H1 (cell line): Measurements from ENCODE around the gene PSG2. TPM values are rescaled to one million over a fixed set of nuclear protein-coding genes. Genes with fewer than 3 reads are reported as not detected.
"Not testable (repeated sequence)": the region's sequence is repeated elsewhere in the genome, so short reads cannot be mapped to it uniquely, and the experiment has no call there.

ENCODE experiments used
- CTCF ChIA-PET: fragments of 300-600 bp; sonication (Branson Sonifier 250); formaldehyde crosslinking; loops from one replicate; lab custom pipeline; 2021; ENCODE audit not compliant: partially characterized antibody; lab: Charles Lee
- POLR2A ChIA-PET: fragments of 300-600 bp; sonication (Branson Sonifier 250); formaldehyde crosslinking; loops from one replicate; lab custom pipeline; 2021; ENCODE audit warnings: inconsistent platforms; ENCODE audit not compliant: partially characterized antibody; lab: Charles Lee
- DNase-seq, 2 experiments: peaks; one replicate each; pipeline versions ENCODE4 v3.0.0 to v3.0.0-alpha.2; 2010 to 2022; ENCODE audit warnings: low spot score in 2 of 2, low read depth in 1 of 2, mixed read lengths in 1 of 2
- FAIRE-seq: peaks from 2 replicates; lab custom pipeline; 2011; peaks lifted over from hg19 to GRCh38; lab: Jason Lieb, UNC
- H2AFZ ChIP-seq: 2 replicates; pipeline ENCODE4 v1.8.1; 2012; ENCODE audit warnings: low read length, inconsistent platforms
- H2AK5ac ChIP-seq: 2 replicates; pipeline ENCODE4 v1.6.1; 2013; ENCODE audit warnings: low read depth, low read length
- H2BK120ac ChIP-seq: replicated peaks from 2 replicates; pipeline ENCODE3; 2013; ENCODE audit warnings: low read depth, low read length, inconsistent platforms
- H2BK12ac ChIP-seq: 2 replicates; pipeline ENCODE4 v1.6.1; 2013; ENCODE audit warnings: low read depth, low read length
- H2BK15ac ChIP-seq: 2 replicates; pipeline ENCODE4 v1.6.1; 2013; ENCODE audit warnings: low read length
- H2BK20ac ChIP-seq: 2 replicates; pipeline ENCODE4 v1.6.1; 2013; ENCODE audit warnings: low read length
- H2BK5ac ChIP-seq: 2 replicates; pipeline ENCODE4 v1.6.1; 2013; ENCODE audit warnings: low read depth, low read length
- H3K14ac ChIP-seq: 2 replicates; pipeline ENCODE4 v1.6.1; 2013; ENCODE audit warnings: inconsistent platforms; ENCODE audit not compliant: insufficient read length
- H3K18ac ChIP-seq: 2 replicates; pipeline ENCODE4 v1.6.1; 2013; ENCODE audit warnings: low read length; ENCODE audit errors: extremely low read depth
- H3K23ac ChIP-seq: 2 replicates; pipeline ENCODE4 v1.6.1; 2013; ENCODE audit warnings: inconsistent platforms; ENCODE audit not compliant: insufficient read length
- H3K23me2 ChIP-seq: 2 replicates; pipeline ENCODE4 v1.6.1; 2013; ENCODE audit warnings: low read depth, low read length
- H3K27ac ChIP-seq: 2 replicates; pipeline ENCODE4 v1.6.1; 2011; ENCODE audit warnings: low read depth, low read length, inconsistent platforms
- H3K27me3 ChIP-seq, 4 experiments: replicated peaks in 1 of 4; 1 replicate in 1 of 4; 2 replicates in 3 of 4; pipeline versions ENCODE4 v1.6.1 to v1.8.1; 2011 to 2013; ENCODE audit warnings: low read length in 3 of 4, mild to moderate bottlenecking in 3 of 4, inconsistent platforms in 2 of 4, mixed read lengths in 2 of 4, moderate library complexity in 1 of 4; ENCODE audit not compliant: control insufficient read depth in 3 of 4, insufficient read depth in 3 of 4; ENCODE audit errors: extremely low read depth in 1 of 4
- H3K36me3 ChIP-seq, 4 experiments: 2 replicates each; pipeline versions ENCODE4 v1.6.1 to v1.8.1; 2011 to 2013; ENCODE audit warnings: mild to moderate bottlenecking in 4 of 4, low read length in 3 of 4, moderate library complexity in 2 of 4, control low read depth in 1 of 4, inconsistent platforms in 1 of 4; ENCODE audit not compliant: insufficient read depth in 4 of 4, control insufficient read depth in 2 of 4
- H3K4ac ChIP-seq: replicated peaks from 2 replicates; pipeline ENCODE3; 2013; ENCODE audit warnings: low read length, low read depth, mixed read lengths, inconsistent platforms; ENCODE audit not compliant: insufficient read length
- H3K4me1 ChIP-seq, 4 experiments: replicated peaks in 1 of 4; 1 replicate in 1 of 4; 2 replicates in 3 of 4; pipeline versions ENCODE4 v1.6.1 to v1.8.1; 2011 to 2013; ENCODE audit warnings: low read length in 3 of 4, inconsistent platforms in 2 of 4, mixed read lengths in 1 of 4; ENCODE audit not compliant: insufficient read depth in 4 of 4, control insufficient read depth in 3 of 4
- H3K4me2 ChIP-seq, 2 experiments: 2 replicates each; pipeline versions ENCODE4 v1.6.1 to v1.8.1; 2011 to 2013; ENCODE audit warnings: low read depth in 2 of 2, low read length in 2 of 2, control low read depth in 1 of 2, inconsistent platforms in 1 of 2, mild to moderate bottlenecking in 1 of 2; ENCODE audit not compliant: insufficient read depth in 1 of 2
- H3K4me3 ChIP-seq, 4 experiments: fragments of 200-600, 300-600 bp in 1 of 4; sonication (generic), shearing (Covaris generic), sonication (Bioruptor Twin) in 1 of 4; 2 replicates each; pipeline versions ENCODE4 v1.5.1 to v1.8.1; 2011 to 2016; ENCODE audit warnings: low read length in 4 of 4, low read depth in 3 of 4, control low read depth in 2 of 4, inconsistent platforms in 2 of 4, mild to moderate bottlenecking in 2 of 4, mixed read lengths in 1 of 4, moderate library complexity in 1 of 4; ENCODE audit not compliant: insufficient read depth in 2 of 4; ENCODE audit errors: extremely low read depth in 1 of 4
- H3K56ac ChIP-seq: replicated peaks from 2 replicates; pipeline ENCODE3; 2013; ENCODE audit warnings: low read depth, mild to moderate bottlenecking, mixed read lengths, low read length, inconsistent platforms; ENCODE audit not compliant: insufficient read length
- H3K79me1 ChIP-seq: 2 replicates; pipeline ENCODE4 v1.6.1; 2013; ENCODE audit warnings: low read depth, low read length, control low read depth
- H3K79me2 ChIP-seq, 2 experiments: 2 replicates each; pipeline versions ENCODE4 v1.6.1 to v1.8.1; 2012 to 2013; ENCODE audit warnings: low read length in 2 of 2, mild to moderate bottlenecking in 2 of 2, inconsistent platforms in 1 of 2; ENCODE audit not compliant: insufficient read depth in 2 of 2, control insufficient read depth in 1 of 2
- H3K9ac ChIP-seq, 4 experiments: replicated peaks in 1 of 4; 1 replicate in 1 of 4; 2 replicates in 3 of 4; pipeline versions ENCODE4 v1.6.1 to v1.8.1; 2011 to 2013; ENCODE audit warnings: low read depth in 3 of 4, low read length in 3 of 4, control low read depth in 2 of 4, mild to moderate bottlenecking in 2 of 4, moderate library complexity in 2 of 4, inconsistent platforms in 1 of 4; ENCODE audit errors: extremely low read depth in 1 of 4
- H3K9me3 ChIP-seq, 2 experiments: 2 replicates each; pipeline versions ENCODE4 v1.6.1 to v1.8.1; 2012 to 2013; ENCODE audit warnings: mild to moderate bottlenecking in 2 of 2, moderate library complexity in 2 of 2, control low read depth in 1 of 2, inconsistent platforms in 1 of 2, low read depth in 1 of 2, low read length in 1 of 2, mixed read lengths in 1 of 2; ENCODE audit not compliant: insufficient read depth in 2 of 2
- H4K20me1 ChIP-seq, 2 experiments: replicated peaks in 1 of 2; 2 replicates each; pipeline versions ENCODE3 to v1.8.1; 2011 to 2013; ENCODE audit warnings: inconsistent platforms in 2 of 2, low read length in 2 of 2, mild to moderate bottlenecking in 1 of 2; ENCODE audit not compliant: insufficient read depth in 2 of 2, control insufficient read depth in 1 of 2
- H4K5ac ChIP-seq: 2 replicates; pipeline ENCODE4 v1.6.1; 2013; ENCODE audit warnings: low read length, low read depth, mixed read lengths, inconsistent platforms; ENCODE audit not compliant: insufficient read length
- H4K8ac ChIP-seq: 2 replicates; pipeline ENCODE4 v1.8.0; 2013; ENCODE audit warnings: mild to moderate bottlenecking, moderate library complexity, low read length, inconsistent platforms; ENCODE audit not compliant: insufficient read depth; ENCODE audit errors: extremely low read depth
- H4K91ac ChIP-seq: replicated peaks from 2 replicates; pipeline ENCODE3; 2013; ENCODE audit warnings: low read length, mixed read lengths, inconsistent platforms; ENCODE audit not compliant: insufficient read length
- polyA plus RNA-seq, 7 experiments: library from polyadenylated mRNA; depleted of rRNA in 3 of 7; stranded (reverse) in 5 of 7; unstranded in 2 of 7; fragments of >200 nt in 5 of 7; fragments of 200-250 nt in 2 of 7; gene quantifications; 1 replicate in 5 of 7; 2 replicates in 1 of 7; 4 replicates in 1 of 7; pipeline versions ENCODE4 v1.2.1 to v1.2.3, GENCODE V29; 2011 to 2013; ENCODE audit warnings: missing spikeins in 2 of 7, mixed read lengths in 2 of 7
- total RNA-seq: library from RNA; stranded (reverse); fragmentation: NEBNext Ultra II Directional; extraction: Animal tissue kit (Norgen Biotek cat#: 25700); gene quantifications from 2 replicates; pipeline ENCODE4 v1.2.1, GENCODE V29; 2021

PSG2 gene
- total and polyA plus RNA-seq, 2 of the 8 experiments (the other 6 are each of a cell fraction or from before 2014, with no cell fraction given) = not detected

- H3K4me2 ChIP-seq, H3K56ac ChIP-seq, H3K23ac ChIP-seq, H3K14ac ChIP-seq, H2BK20ac ChIP-seq, CTCF ChIA-PET, H2BK15ac ChIP-seq, H3K79me1 ChIP-seq, DNase-seq, POLR2A ChIA-PET, H3K79me2 ChIP-seq, H2AFZ ChIP-seq, H3K4me1 ChIP-seq, H4K91ac ChIP-seq, H2BK5ac ChIP-seq, H3K27me3 ChIP-seq, H3K4me3 ChIP-seq, H3K18ac ChIP-seq, H4K20me1 ChIP-seq, H2BK12ac ChIP-seq, H2AK5ac ChIP-seq, H2BK120ac ChIP-seq, H4K8ac ChIP-seq, H3K4ac ChIP-seq, H3K23me2 ChIP-seq, H4K5ac ChIP-seq, H3K27ac ChIP-seq, FAIRE-seq, H3K36me3 ChIP-seq, H3K9ac ChIP-seq: not testable (repeated sequence)
- peaks cover 16 to 51% of the 10 kb centered on the region in 2 experiments for H3K9me3 ChIP-seq
Measured at GRCh38 chr19:43098416-43098815, 15.9 kb upstream of the PSG2 start.
